ENCODE measurements around the gene GJB1. TPM values are rescaled to one million over a fixed set of nuclear protein-coding genes. Genes with fewer than 3 reads are reported as not detected.

Gene GJB1
- total and polyA plus RNA-seq, 9 of the 15 experiments (the other 6 are each of a cell fraction or from before 2014, with no cell fraction given): 0.11 TPM; not detected in 8

GRCh38 chrX:71253253-71254091, 30.4 kb downstream of the GJB1 start (continued):
- peak; percentile 37; the same call in 1 of the 2 replicates for TF ChIP-seq VEZF1 (CRISPR knock-in tag; IDR thresholded peaks at IDR 0.05)
- TF ChIP-seq CBFA2T3 (IDR thresholded peaks at IDR 0.05): no peak
- no peak for TF ChIP-seq DEAF1 (CRISPR knock-in tag; IDR thresholded peaks at IDR 0.05)
- TF ChIP-seq XRCC3 (IDR thresholded peaks at IDR 0.05): no peak
- no peak for TF ChIP-seq HNRNPLL (IDR thresholded peaks at IDR 0.05; ENCODE audit: low read depth, low read length, poor library complexity, severe bottlenecking)
- peak; percentile 80 for TF ChIP-seq CTCFL (IDR thresholded peaks at IDR 0.05; ENCODE audit: borderline replicate concordance, insufficient read depth, low read depth, low read length, poor library complexity, severe bottlenecking)
- TF ChIP-seq ZKSCAN1 (IDR thresholded peaks at IDR 0.05; ENCODE audit: low read depth, low read length): no peak
- TF ChIP-seq ZNF445 (CRISPR knock-in tag; IDR thresholded peaks at IDR 0.05; ENCODE audit: low read depth): no peak
- TF ChIP-seq KDM4B (IDR thresholded peaks at IDR 0.05; ENCODE audit: borderline replicate concordance in 2 of 2, low read depth in 1 of 2): no peak
- no peak for TF ChIP-seq THRB (CRISPR knock-in tag; conservative IDR thresholded peaks at IDR 0.05)
- peak; percentile 69; the same call in 1 of the 2 replicates for TF ChIP-seq ZBTB7A (IDR thresholded peaks at IDR 0.05; ENCODE audit: borderline replicate concordance, control insufficient read depth, low read depth, low read length)
- TF ChIP-seq POLR2AphosphoS5 (IDR thresholded peaks at IDR 0.05; ENCODE audit: control insufficient read depth, insufficient read depth, low read depth, low read length): peak; percentile 45; the same call in 1 of the 2 replicates
- no peak for TF ChIP-seq TFE3 (CRISPR knock-in tag; IDR thresholded peaks at IDR 0.05)
- no peak for TF ChIP-seq ZBTB1 (CRISPR knock-in tag; IDR thresholded peaks at IDR 0.05; ENCODE audit: borderline replicate concordance, low read depth)
- TF ChIP-seq ZNF354B (CRISPR knock-in tag; IDR thresholded peaks at IDR 0.05): no peak
- TF ChIP-seq PHTF2 (CRISPR knock-in tag; IDR thresholded peaks at IDR 0.05): no peak
- no peak for TF ChIP-seq FOSL1 (tag; conservative IDR thresholded peaks at IDR 0.05)
- no peak for TF ChIP-seq CBX2 (IDR thresholded peaks at IDR 0.05; ENCODE audit: insufficient read depth, low read length, poor library complexity, severe bottlenecking)

All from K562 (cell line).